Gastroesophageal sphincter (tissue), 4 donors: ENCODE data around the gene CPVL. TPM values are rescaled to one million over a fixed set of nuclear protein-coding genes. Genes with fewer than 3 reads are reported as not detected.
A peak's percentile ranks its signal among the peaks of the same experiment; 100 is the strongest.

ENCODE experiments used
- ATAC-seq: fragments of 150-250 bp; one replicate; pipeline ENCODE4 v1.9.1; 2016; ENCODE audit warnings: mild to moderate bottlenecking, moderate library complexity
- H3K27ac ChIP-seq, 4 donors: fragments of 200-600 bp; sonication (generic) in 3 of 4; 1 replicate in 3 of 4; 2 replicates in 1 of 4; pipeline ENCODE4 v1.5.1; 2016 to 2019
- H3K27me3 ChIP-seq: fragments of 200-600 bp; sonication (generic); one replicate; pipeline ENCODE4 v1.5.1; 2019
- H3K36me3 ChIP-seq, 2 donors: fragments of 200-600 bp; sonication (generic); one replicate each; pipeline ENCODE4 v1.5.1; 2019; ENCODE audit warnings: control low read depth in 1 of 2
- H3K4me1 ChIP-seq, 3 donors: fragments of 200-600 bp; sonication (generic); 1 replicate in 2 of 3; 2 replicates in 1 of 3; pipeline ENCODE4 v1.5.1; 2016 to 2019; ENCODE audit warnings: control low read depth in 2 of 3
- H3K4me3 ChIP-seq, 2 donors: fragments of 200-600 bp; sonication (generic); one replicate each; pipeline ENCODE4 v1.5.1; 2019; ENCODE audit warnings: mild to moderate bottlenecking in 1 of 2, moderate library complexity in 1 of 2
- H3K9me3 ChIP-seq, 3 donors: fragments of 200-600 bp; sonication (generic); one replicate each; pipeline ENCODE4 v1.5.1; 2017 to 2019; ENCODE audit warnings: control low read depth in 2 of 3
- EP300 ChIP-seq: sonication (generic); formaldehyde crosslinking; IDR thresholded peaks from one replicate; pipeline ENCODE4 v1.6.1; 2017; ENCODE audit warnings: antibody characterized with exemption, mild to moderate bottlenecking
- POLR2A ChIP-seq, 2 donors: fragments of 450-650 bp; IDR thresholded peaks; one replicate each; pipeline ENCODE4 v1.6.1; 2017; ENCODE audit warnings: antibody characterized with exemption in 2 of 2, mild to moderate bottlenecking in 2 of 2, moderate library complexity in 1 of 2
- POLR2AphosphoS5 ChIP-seq: sonication (generic); formaldehyde crosslinking; IDR thresholded peaks from one replicate; pipeline ENCODE4 v1.6.1; 2017; ENCODE audit warnings: antibody characterized with exemption
- WGBS, 2 donors: methylation state at CpG; one replicate each; pipeline ENCODE4 v1.1.5; 2018; ENCODE audit warnings: low coverage in 1 of 2; 5-methylcytosine and 5-hydroxymethylcytosine counted together
- total RNA-seq, 4 donors: library from RNA; depleted of rRNA; stranded (reverse); fragments of >200 nt; gene quantifications; one replicate each; pipeline ENCODE4 v1.1.0, GENCODE V29; 2016
- TF ChIP-seq, protein P1 (sequence below), 4 experiments: fragments of 200-600 bp in 2 of 4; fragments of 450-650 bp in 2 of 4; sonication (generic) in 1 of 4; IDR thresholded peaks; one replicate each; pipeline ENCODE4 v1.5.1; 2017 to 2019; ENCODE audit warnings: antibody characterized with exemption in 4 of 4, mild to moderate bottlenecking in 2 of 4, moderate library complexity in 2 of 4

The CPVL gene
- total RNA-seq, 4 donors from 2014 or later: 4.8 to 24.6 (median 15.1) TPM

- TF ChIP-seq EP300: no peak
Observed at GRCh38 chr7:29147821-29148220, 1.5 kb upstream of the CPVL start.

GRCh38 chr7:29146888-29147609 is 712 bp upstream of the CPVL start:
- H3K4me1 ChIP-seq: peaks cover 0 to 18% (median 0%) of the 10 kb centered on the region in 3 donors
- no peak for ATAC-seq
- H3K4me3 ChIP-seq: peak overlapping the region; percentile 32 to 53
- H3K36me3 ChIP-seq: no peaks in the 10 kb centered on the region
- H3K27me3 ChIP-seq: peaks cover 60% of the 10 kb centered on the region
- no peaks in the 10 kb centered on the region for H3K9me3 ChIP-seq
- WGBS, 2 donors: 42 to 67% methylated on average over 8 to 14 of the region's 14 CpGs
- TF ChIP-seq POLR2AphosphoS5 (no peak), EP300 (no peak), POLR2A (IDR thresholded peaks at IDR 0.05) (no peak)
- TF ChIP-seq, protein P1, sequence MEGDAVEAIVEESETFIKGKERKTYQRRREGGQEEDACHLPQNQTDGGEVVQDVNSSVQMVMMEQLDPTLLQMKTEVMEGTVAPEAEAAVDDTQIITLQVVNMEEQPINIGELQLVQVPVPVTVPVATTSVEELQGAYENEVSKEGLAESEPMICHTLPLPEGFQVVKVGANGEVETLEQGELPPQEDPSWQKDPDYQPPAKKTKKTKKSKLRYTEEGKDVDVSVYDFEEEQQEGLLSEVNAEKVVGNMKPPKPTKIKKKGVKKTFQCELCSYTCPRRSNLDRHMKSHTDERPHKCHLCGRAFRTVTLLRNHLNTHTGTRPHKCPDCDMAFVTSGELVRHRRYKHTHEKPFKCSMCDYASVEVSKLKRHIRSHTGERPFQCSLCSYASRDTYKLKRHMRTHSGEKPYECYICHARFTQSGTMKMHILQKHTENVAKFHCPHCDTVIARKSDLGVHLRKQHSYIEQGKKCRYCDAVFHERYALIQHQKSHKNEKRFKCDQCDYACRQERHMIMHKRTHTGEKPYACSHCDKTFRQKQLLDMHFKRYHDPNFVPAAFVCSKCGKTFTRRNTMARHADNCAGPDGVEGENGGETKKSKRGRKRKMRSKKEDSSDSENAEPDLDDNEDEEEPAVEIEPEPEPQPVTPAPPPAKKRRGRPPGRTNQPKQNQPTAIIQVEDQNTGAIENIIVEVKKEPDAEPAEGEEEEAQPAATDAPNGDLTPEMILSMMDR (IDR thresholded peaks at IDR 0.05): no peak
- H3K27ac ChIP-seq: peak overlapping the region in 3 of 4 donors; percentile 20 to 60 (median 38)

More at GRCh38 chr7:29147821-29148220, 1.5 kb upstream of the CPVL start:
- peaks cover 59% of the 10 kb centered on the region for H3K27me3 ChIP-seq
- no peaks in the 10 kb centered on the region for H3K9me3 ChIP-seq
- H3K36me3 ChIP-seq: no peaks in the 10 kb centered on the region
- no peak for ATAC-seq
- H3K4me1 ChIP-seq: peaks cover 0 to 18% (median 0%) of the 10 kb centered on the region in 3 donors
- no peak overlapping the region for H3K4me3 ChIP-seq
- no peak overlapping the region for H3K27ac ChIP-seq
- 64 to 94% methylated on average over 2 to 4 of the region's 4 CpGs for WGBS, 2 donors

- TF ChIP-seq, protein P1 (IDR thresholded peaks at IDR 0.05): no peak
- TF ChIP-seq EP300: no peak
- no peak for TF ChIP-seq POLR2A (IDR thresholded peaks at IDR 0.05)
- no peak for TF ChIP-seq POLR2AphosphoS5
- WGBS, 2 donors: 15 to 17% methylated on average over 5 to 8 of the region's 8 CpGs
- no peak for ATAC-seq
Observed at GRCh38 chr7:29145553-29146056, 732 bp downstream of the CPVL start.

GRCh38 chr7:29143751-29144150 is 2.6 kb downstream of the CPVL start:
- H3K4me1 ChIP-seq: peaks cover 0 to 18% (median 0%) of the 10 kb centered on the region in 3 donors
- TF ChIP-seq, protein P1 (IDR thresholded peaks at IDR 0.05): no peak
- no peak for TF ChIP-seq POLR2A (IDR thresholded peaks at IDR 0.05)
- TF ChIP-seq POLR2AphosphoS5: no peak
- TF ChIP-seq EP300: no peak
- H3K4me3 ChIP-seq: no peak overlapping the region
- H3K36me3 ChIP-seq: no peaks in the 10 kb centered on the region
- H3K9me3 ChIP-seq: no peaks in the 10 kb centered on the region
- no peak for ATAC-seq
- 100% methylated on average over 2 of the region's 2 CpGs for WGBS, 2 donors
- H3K27me3 ChIP-seq: peaks cover 59% of the 10 kb centered on the region
- H3K27ac ChIP-seq: no peak overlapping the region

More at GRCh38 chr7:29145553-29146056, 732 bp downstream of the CPVL start:
- Histone ChIP-seq H3K4me1 (peaks cover 0 to 18% (median 0%) of the 10 kb centered on the region in 3 donors), H3K27ac (peak overlapping the region in 3 of 4 donors; percentile 38 to 60 (median 46)), H3K9me3 (no peaks in the 10 kb centered on the region), H3K4me3 (peak overlapping the region; percentile 32 to 53), H3K27me3 (peaks cover 69% of the 10 kb centered on the region), H3K36me3 (no peaks in the 10 kb centered on the region)

DNA sequence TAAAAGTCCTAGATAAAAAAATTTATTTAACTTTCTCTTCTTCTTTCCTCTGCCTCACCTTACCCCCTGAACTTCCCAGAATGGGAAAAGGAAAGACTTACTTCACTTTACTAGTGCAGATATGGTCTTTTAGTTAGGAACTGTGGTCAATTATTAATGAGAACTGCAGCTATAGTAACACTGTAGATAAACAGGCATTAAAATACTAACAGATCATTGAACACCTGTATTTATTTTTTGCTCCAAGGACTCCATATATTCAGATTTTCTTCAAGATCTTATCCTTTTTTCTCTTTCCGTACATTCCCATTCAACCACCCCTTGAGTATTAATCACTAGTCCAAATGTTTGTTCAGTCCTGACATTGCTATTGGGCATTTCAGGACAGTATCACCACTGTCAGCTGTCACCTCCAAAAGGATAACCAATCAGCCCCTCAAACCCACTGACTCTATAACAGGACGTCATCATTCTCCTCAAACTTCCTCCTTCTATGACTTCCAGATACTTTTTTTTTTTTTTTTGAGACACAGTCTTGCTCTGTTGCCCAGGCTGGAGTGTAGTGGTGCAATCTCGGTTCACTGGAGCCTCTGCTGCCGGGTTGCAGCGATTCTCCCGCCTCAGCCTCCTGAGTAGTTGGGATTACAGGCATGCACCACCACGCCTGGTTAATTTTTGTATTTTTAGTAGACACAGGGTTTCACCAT is 4.2 kb downstream of the CPVL start:
- no peak for TF ChIP-seq EP300
- TF ChIP-seq POLR2AphosphoS5: no peak
- TF ChIP-seq, protein P1 (IDR thresholded peaks at IDR 0.05): no peak
- no peak for TF ChIP-seq POLR2A (IDR thresholded peaks at IDR 0.05)
- no peak for ATAC-seq
- no peaks in the 10 kb centered on the region for H3K36me3 ChIP-seq
- no peak overlapping the region for H3K27ac ChIP-seq
- H3K9me3 ChIP-seq: no peaks in the 10 kb centered on the region
- peaks cover 0 to 13% (median 0%) of the 10 kb centered on the region in 3 donors for H3K4me1 ChIP-seq
- H3K4me3 ChIP-seq: no peak overlapping the region
- H3K27me3 ChIP-seq: peaks cover 48% of the 10 kb centered on the region
- WGBS, 2 donors: 72 to 82% methylated on average over 6 to 7 of the region's 7 CpGs
